Measurements from ENCODE around the gene GDPD3.

GRCh38 chr16:30122604-30123160 lies 9.3 kb upstream of the GDPD3 start:
- TF ChIP-seq CTCF (IDR thresholded peaks at IDR 0.05; ENCODE audit: insufficient read depth, low read depth, low read length) (no peak), EZH2 (IDR thresholded peaks at IDR 0.05; ENCODE audit: insufficient read depth, low read length) (no peak)
